Memory B cell (primary cell): ENCODE measurements around the gene ANKS6.
A peak's percentile ranks its signal among the peaks of the same experiment; 100 is the strongest.

Experiments used
- ATAC-seq: fragments of 150-1000 bp; cut with Tn5 transposase; 2 replicates; pipeline ENCODE4 v1.10.0; 2021; ENCODE audit warnings: low read depth, mild to moderate bottlenecking, moderate library complexity
- DNase-seq, 2 donors: peaks; one replicate each; pipeline ENCODE4 v3.0.0; 2022; ENCODE audit warnings: low spot score in 2 of 2
- H3K27ac Mint-ChIP-seq: one replicate; pipeline ENCODE4 v1.8.0; 2022; ENCODE audit warnings: mild to moderate bottlenecking, moderate library complexity, mixed read lengths
- H3K27me3 Mint-ChIP-seq: one replicate; pipeline ENCODE4 v1.8.0; 2022; ENCODE audit warnings: mixed read lengths
- H3K36me3 Mint-ChIP-seq: one replicate; pipeline ENCODE4 v1.8.0; 2022; ENCODE audit warnings: mild to moderate bottlenecking, mixed read lengths
- H3K4me1 Mint-ChIP-seq: one replicate; pipeline ENCODE4 v1.8.0; 2022; ENCODE audit warnings: mixed read lengths
- H3K4me3 Mint-ChIP-seq: one replicate; pipeline ENCODE4 v1.8.0; 2022; ENCODE audit warnings: mild to moderate bottlenecking, moderate library complexity, mixed read lengths
- H3K9me3 Mint-ChIP-seq: one replicate; pipeline ENCODE4 v1.8.0; 2022; ENCODE audit warnings: mixed read lengths

Gene ANKS6

DNA sequence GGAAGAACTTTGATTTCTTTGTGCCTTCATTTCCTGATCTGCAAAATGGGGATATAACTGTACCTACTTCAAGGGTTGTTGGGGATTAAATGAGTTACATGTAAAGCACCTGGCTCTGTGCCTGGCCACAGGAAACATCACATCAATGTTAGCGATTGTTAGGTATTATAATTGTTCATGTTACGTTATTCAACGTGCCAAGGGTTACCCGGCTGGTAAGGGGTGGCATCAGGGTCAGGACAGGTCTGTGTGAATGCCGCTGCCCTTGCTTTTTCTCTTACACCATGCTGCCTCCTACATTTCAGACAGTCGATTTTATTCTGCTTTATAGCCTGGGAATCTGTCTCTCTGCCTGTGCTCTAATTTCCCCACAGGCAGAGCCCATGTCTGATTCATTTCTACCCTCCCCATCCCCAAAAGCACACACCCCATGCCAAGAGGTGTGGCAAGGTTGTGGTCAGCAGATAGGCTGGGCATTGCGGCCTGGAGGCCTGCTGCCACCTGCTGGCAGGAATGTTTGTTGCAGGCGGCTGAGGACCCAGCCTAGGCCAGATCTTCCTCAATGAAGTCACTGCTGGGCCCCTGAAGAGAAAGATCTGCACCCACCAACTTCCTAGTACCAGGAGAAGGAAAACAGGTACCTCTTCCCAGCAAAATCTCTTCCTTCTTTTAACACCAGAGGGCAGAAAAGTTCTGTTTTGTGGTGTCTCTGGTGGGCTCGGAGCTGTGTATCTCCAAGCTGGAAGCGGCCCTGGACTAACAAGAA, 5.3 kb downstream of the ANKS6 start:
- Mint-ChIP-seq H3K9me3 (no peaks in the 10 kb centered on the region), H3K36me3 (peaks cover 2% of the 10 kb centered on the region), H3K4me1 (peaks cover 19% of the 10 kb centered on the region), H3K27ac (no peak overlapping the region), H3K27me3 (no peaks in the 10 kb centered on the region), H3K4me3 (no peak overlapping the region)
- peak; percentile 69 for ATAC-seq
- peak; percentile 55 to 75 for DNase-seq

DNA sequence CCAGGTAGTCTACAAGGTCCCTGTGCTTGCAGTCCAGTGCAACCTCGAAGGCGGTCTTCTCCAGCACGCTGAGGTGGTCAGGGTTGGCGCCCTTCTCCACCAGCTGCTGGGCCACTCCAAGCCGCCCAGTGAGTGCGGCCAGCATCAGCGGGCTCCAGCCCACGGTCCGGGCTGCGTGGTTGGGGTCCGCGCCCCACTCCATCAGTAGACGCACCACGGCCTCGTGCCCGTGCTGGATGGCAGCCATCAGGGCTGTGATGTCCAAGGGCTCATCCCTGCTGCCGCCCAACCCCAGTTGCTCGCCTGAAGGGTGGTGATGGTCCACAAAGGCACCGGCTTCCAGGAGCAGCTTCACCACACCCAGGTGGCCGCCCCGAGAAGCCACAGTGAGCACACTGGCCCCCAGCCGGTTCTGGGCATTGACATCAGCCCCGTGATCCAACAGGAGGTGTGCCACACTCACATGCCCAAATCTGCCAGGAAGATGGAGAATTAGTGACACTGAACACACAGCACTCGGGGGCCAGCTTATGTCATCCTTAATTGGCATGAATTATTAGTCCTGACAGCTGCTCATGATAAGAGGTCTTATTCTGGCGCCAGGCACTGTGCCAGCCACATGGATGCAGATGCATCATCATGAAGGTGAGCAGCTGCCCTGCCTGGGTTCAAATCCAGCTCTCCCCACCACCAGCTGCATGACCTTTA, 6.1 kb downstream of the ANKS6 start:
- Mint-ChIP-seq H3K4me1 (peaks cover 15% of the 10 kb centered on the region), H3K27ac (no peak overlapping the region), H3K9me3 (no peaks in the 10 kb centered on the region), H3K36me3 (peaks cover 2% of the 10 kb centered on the region), H3K27me3 (no peaks in the 10 kb centered on the region), H3K4me3 (no peak overlapping the region)
- DNase-seq, result no peak
- no peak for ATAC-seq

- peaks cover 2% of the 10 kb centered on the region for H3K36me3 Mint-ChIP-seq
- peaks cover 10% of the 10 kb centered on the region for H3K4me1 Mint-ChIP-seq
- no peaks in the 10 kb centered on the region for H3K27me3 Mint-ChIP-seq
- no peak overlapping the region for H3K4me3 Mint-ChIP-seq
- no peak for DNase-seq
- no peak overlapping the region for H3K27ac Mint-ChIP-seq
- no peak for ATAC-seq
- no peaks in the 10 kb centered on the region for H3K9me3 Mint-ChIP-seq
These were observed 6.7 kb downstream of the ANKS6 start for GRCh38 chr9:98789483-98790133.

- Mint-ChIP-seq H3K36me3 (peaks cover 6% of the 10 kb centered on the region), H3K9me3 (no peaks in the 10 kb centered on the region), H3K27ac (no peak overlapping the region), H3K27me3 (no peaks in the 10 kb centered on the region), H3K4me3 (no peak overlapping the region), H3K4me1 (peaks cover 6% of the 10 kb centered on the region)
- ATAC-seq (no peak), DNase-seq (no peak)
These were observed 8.5 kb downstream of the ANKS6 start for GRCh38 chr9:98787766-98788335.

DNA sequence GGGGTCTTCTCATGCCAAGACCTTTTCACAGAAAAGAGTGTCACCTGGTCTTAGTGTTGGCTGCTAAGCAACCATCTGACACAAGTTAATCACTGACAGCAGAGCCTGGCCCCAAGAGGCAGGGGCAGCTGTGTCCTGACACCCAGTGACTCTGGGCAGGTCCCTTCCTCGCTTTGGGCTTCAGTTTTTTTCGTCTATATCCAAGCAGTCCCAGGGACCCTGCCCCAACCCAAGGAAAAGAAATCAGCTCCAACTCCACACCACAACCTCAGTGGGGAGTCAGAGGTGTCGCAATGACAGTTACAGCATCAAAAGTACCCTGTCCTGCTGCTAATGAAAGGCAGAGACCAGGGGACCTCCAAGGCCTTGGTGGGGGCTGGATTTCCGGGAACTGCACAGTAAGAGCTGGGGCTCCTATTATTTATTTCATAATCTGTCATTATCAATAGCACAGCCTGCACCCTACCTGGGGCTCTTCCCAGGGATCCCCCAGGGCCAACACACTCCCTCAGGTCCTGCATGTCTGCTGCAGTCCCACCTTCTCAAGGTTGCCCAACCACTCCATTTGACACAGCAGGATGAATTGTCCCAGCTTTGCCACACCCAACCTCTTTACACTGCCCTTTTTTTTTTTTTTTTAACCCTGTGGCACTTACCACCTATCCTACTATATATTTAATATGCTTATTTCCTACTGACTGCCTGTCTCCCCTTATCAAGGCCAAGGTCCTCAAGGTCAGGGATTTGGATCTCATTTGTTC, 9.4 kb downstream of the ANKS6 start:
- Mint-ChIP-seq H3K9me3 (no peaks in the 10 kb centered on the region), H3K27ac (no peak overlapping the region), H3K4me1 (peaks cover 1% of the 10 kb centered on the region), H3K27me3 (no peaks in the 10 kb centered on the region), H3K4me3 (no peak overlapping the region), H3K36me3 (peaks cover 12% of the 10 kb centered on the region)
- no peak for DNase-seq
- ATAC-seq, result no peak

GRCh38 chr9:98784831-98785806, 11.2 kb downstream of the ANKS6 start:
- H3K4me1 Mint-ChIP-seq, result no peaks in the 10 kb centered on the region
- no peak overlapping the region for H3K27ac Mint-ChIP-seq
- H3K4me3 Mint-ChIP-seq, result no peak overlapping the region
- DNase-seq, result no peak
- H3K36me3 Mint-ChIP-seq, result peaks cover 14% of the 10 kb centered on the region
- no peaks in the 10 kb centered on the region for H3K9me3 Mint-ChIP-seq
- H3K27me3 Mint-ChIP-seq, result no peaks in the 10 kb centered on the region
- ATAC-seq, result no peak

DNA sequence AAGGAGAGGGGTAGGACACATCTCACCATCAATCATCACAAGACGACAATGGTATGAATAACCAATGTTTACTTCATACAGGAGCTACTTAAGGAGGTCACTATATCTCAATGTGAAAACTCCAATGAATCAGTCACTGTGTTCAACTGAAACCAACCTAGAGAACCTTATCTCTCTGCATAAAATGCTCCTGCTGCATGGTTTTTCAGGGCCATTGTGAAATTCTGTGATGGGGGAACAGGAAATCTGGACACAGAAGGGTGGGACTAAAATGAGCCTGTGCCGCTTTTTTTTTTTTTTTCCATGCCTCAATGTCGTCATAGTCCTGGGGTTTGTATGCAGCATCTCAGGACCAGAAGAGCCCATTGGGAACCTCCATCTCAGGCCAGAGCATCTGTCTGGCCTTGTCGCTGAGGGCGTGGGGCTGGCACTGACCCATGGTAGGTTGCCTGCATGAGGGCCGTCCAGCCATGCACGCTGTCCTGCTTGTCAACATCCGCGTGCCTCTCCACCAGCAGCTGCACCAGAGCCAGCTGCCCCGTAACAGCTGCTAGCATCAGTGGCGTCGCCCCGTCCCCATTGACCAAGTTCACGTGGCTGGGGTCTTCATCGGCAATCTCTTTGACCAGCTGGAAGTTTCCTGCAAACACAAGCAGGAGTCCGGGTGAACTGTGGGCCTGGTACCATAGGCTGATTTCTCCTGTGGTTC, 12.7 kb downstream of the ANKS6 start:
- H3K27ac Mint-ChIP-seq, result no peak overlapping the region
- H3K4me1 Mint-ChIP-seq, result no peaks in the 10 kb centered on the region
- DNase-seq (no peak), ATAC-seq (no peak)
- H3K36me3 Mint-ChIP-seq, result peaks cover 14% of the 10 kb centered on the region
- no peaks in the 10 kb centered on the region for H3K27me3 Mint-ChIP-seq
- H3K4me3 Mint-ChIP-seq, result no peak overlapping the region
- no peaks in the 10 kb centered on the region for H3K9me3 Mint-ChIP-seq

DNA sequence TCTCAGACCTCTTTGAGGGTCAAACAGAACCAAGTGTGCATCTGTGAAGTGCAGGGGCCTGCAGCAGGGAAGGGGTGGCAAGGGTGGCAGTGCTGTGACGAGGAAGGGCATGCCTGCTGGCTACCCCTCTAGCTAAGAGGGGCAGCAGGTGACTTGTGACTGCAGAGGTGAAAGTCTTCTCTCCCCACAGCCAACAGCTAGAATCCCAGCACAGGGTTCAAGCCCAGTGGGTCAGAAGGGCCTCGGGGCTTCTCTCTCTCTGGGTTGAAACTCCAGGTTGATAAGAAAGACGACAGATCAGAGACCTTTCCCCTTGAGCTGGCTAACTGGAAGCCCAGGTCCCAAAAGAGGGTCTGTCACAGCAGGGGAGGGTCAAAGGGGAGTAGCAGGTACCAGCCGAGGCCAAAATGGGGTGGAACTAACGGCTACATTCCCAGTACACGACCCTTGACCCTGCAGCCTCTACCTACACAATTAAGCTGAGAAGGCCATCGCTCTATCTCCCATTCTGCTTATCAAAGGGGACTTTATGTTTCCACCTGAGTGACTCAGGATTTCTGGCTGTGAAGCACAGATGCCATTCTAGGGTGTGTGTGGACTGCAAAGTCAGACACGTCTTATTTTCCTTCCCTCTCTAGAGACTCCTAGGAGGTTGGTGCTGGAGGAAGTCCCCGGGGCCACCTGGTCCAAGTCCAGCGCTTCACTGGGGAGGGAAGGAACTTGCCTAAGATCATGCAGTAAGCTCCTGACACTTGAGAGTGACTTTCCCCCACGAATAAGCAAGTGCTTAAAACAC, 14.6 kb downstream of the ANKS6 start:
- ATAC-seq (no peak), DNase-seq (no peak)
- Mint-ChIP-seq H3K4me1 (no peaks in the 10 kb centered on the region), H3K9me3 (no peaks in the 10 kb centered on the region), H3K4me3 (no peak overlapping the region), H3K27ac (no peak overlapping the region), H3K36me3 (peaks cover 18% of the 10 kb centered on the region), H3K27me3 (no peaks in the 10 kb centered on the region)

- H3K27ac Mint-ChIP-seq, result no peak overlapping the region
- no peaks in the 10 kb centered on the region for H3K4me1 Mint-ChIP-seq
- no peaks in the 10 kb centered on the region for H3K27me3 Mint-ChIP-seq
- DNase-seq (no peak), ATAC-seq (no peak)
- H3K9me3 Mint-ChIP-seq, result no peaks in the 10 kb centered on the region
- no peak overlapping the region for H3K4me3 Mint-ChIP-seq
- H3K36me3 Mint-ChIP-seq, result peaks cover 18% of the 10 kb centered on the region
These were observed 16.2 kb downstream of the ANKS6 start for GRCh38 chr9:98780059-98780749.

DNA sequence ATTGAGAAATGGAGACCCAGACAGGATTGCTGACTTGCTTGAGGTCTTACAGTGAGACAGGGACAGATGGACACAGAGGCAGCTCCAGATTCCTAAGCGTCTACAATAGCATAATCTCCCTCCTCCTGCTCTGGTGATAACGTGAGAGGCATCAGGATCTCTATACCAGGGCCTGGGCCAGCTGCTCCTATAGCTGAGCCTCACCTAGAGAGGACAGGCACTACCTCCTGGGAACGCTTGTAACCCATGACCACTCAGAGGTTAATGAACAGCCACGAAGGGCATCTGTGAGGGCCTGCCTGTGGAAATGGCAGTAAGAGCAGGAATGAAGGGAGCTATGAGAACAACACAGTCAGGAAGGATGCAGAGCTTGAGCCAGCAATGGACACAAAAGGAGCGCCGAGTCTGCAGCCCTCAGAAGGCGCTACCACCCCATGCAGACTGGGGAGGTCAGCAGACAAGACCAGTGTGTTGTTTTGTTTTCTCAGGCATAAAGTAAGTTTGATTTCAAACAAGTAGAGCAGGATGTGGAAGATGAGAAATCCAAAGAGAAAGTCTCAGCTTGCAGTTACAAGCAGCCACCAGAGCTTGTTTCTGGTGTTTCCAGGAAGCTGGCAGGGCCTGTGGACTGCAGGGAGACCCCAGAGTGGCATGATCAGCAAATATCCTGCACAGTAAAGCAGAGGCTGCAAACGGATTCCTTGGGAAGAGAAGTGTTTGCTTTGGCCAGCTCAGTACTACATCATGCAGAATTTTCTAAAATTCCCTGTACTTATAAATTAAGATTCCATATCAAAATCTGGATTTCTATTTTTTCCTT, 17.4 kb downstream of the ANKS6 start:
- ATAC-seq (no peak), DNase-seq (no peak)
- Mint-ChIP-seq H3K27me3 (no peaks in the 10 kb centered on the region), H3K9me3 (no peaks in the 10 kb centered on the region), H3K36me3 (peaks cover 16% of the 10 kb centered on the region), H3K4me3 (no peak overlapping the region), H3K4me1 (no peaks in the 10 kb centered on the region), H3K27ac (no peak overlapping the region)

GRCh38 chr9:98778251-98778650, 18.1 kb downstream of the ANKS6 start:
- no peak for DNase-seq
- H3K27ac Mint-ChIP-seq, result no peak overlapping the region
- H3K4me1 Mint-ChIP-seq, result no peaks in the 10 kb centered on the region
- peaks cover 21% of the 10 kb centered on the region for H3K36me3 Mint-ChIP-seq
- H3K4me3 Mint-ChIP-seq, result no peak overlapping the region
- H3K9me3 Mint-ChIP-seq, result no peaks in the 10 kb centered on the region
- no peak for ATAC-seq
- no peaks in the 10 kb centered on the region for H3K27me3 Mint-ChIP-seq
